ENCODE results near the gene DOCK9. TPM values are rescaled to one million over a fixed set of nuclear protein-coding genes. Genes with fewer than 3 reads are reported as not detected.
"Not testable (repeated sequence)": the region's sequence is repeated elsewhere in the genome, so short reads cannot be mapped to it uniquely, and the experiment has no call there.

The DOCK9 gene
- total RNA-seq, 1 experiment from 2014 or later, result 4.5 TPM

DNA sequence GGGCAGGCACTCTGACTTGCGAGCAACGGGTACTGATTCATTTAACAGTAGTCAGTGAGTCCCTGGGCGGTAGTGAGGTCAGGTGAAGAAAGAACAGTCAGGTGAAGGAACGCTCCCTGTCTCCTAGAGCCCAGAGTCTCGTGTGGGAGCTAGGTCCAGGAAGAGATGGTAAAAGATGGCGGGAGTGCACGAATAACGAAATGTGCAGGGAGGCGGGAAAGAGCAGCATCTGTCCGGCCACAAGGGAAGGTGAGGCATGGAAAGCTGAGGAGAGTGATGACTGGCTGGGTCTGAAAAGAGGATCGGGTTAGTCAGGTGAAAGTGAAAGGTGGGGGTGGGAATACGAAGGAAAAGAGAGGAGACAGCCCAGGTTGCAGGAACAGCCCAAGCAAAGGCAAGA lies 161.5 kb downstream of the DOCK9 start:
- POLR2A ChIA-PET (ENCODE audit: low non-redundant PET), result no interaction called here
- no peak for DNase-seq (ENCODE audit: low spot score)
- Histone ChIP-seq H3K9me3 (ENCODE audit: low read depth, low read length, poor library complexity, severe bottlenecking) (no peaks in the 10 kb centered on the region), H3K27me3 (replicated peaks; ENCODE audit: insufficient read depth, low read depth, low read length, poor library complexity) (no peaks in the 10 kb centered on the region), H3K4me3 (ENCODE audit: low read depth, low read length, poor library complexity, severe bottlenecking) (no peak overlapping the region), H3K4me1 (ENCODE audit: insufficient read depth, low read length, poor library complexity, severe bottlenecking) (peaks cover 13% of the 10 kb centered on the region), H3K27ac (ENCODE audit: low read depth, low read length, poor library complexity, severe bottlenecking) (no peak overlapping the region), H3K36me3 (ENCODE audit: insufficient read depth, low read length, poor library complexity, severe bottlenecking) (no peaks in the 10 kb centered on the region)
- no TSS peak for BruUV-seq (replicated peaks)
- no peak for TF ChIP-seq EZH2 (IDR thresholded peaks at IDR 0.05; ENCODE audit: borderline replicate concordance, low read depth, low read length, poor library complexity, severe bottlenecking)
- CTCF ChIA-PET, result interaction anchor here (0.6 kb wide), 1 partner anchor 251 kb away, joined by 4 read pairs; no protein-coding TSS in a partner anchor
- intact Hi-C loops (cut with micrococcal nuclease; ENCODE audit: unreplicated experiment), result no loop called here

DNA sequence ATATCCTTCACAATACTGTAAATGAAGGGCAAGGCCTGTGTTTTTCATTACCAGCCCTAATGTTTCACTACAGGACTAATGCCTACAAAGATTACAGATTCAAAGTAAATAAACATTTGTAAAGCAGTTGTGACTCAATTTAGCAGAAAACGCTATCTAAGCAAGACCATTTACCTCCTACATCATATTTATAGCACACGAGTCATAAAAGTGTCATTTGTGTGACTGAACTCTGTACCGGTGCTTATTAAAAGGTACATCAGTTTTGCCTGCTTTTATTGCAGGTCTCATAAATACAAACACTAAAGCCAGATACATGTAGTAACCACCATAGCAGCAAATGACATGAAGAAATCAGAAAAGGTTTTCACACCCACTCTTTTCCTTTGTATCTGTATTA lies 163.9 kb downstream of the DOCK9 start:
- POLR2A ChIA-PET (ENCODE audit: low non-redundant PET), result no interaction called here
- intact Hi-C loops (cut with micrococcal nuclease; ENCODE audit: unreplicated experiment), result no loop called here

DNA sequence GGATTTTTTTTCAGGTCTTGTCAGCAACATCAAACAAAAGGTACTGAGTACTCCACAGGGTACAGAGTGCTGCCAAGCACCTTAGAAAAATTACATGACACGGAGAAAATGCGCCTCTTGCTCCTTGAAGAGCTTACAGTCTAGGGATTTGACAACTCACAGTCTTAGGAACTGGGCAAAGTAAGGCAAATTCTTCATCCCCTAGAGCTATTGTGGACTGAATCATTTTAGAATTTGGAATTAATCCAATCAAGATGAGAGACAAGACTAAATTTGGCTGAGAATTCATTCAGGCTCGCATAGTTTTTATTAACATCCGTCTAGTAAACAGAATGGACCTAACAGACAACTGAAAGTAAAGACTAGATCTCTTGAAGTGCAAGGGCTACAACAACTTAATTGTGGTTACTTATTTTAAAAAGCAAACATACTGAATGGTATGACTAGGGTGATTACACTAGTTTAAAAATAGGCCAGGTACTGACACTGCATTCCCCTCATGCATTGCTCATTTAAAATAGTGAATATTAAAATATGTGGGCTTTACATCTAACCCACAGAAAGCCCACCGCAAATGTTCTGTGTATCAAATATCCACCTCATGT lies 165.6 kb downstream of the DOCK9 start:
- H3K27me3 ChIP-seq (replicated peaks; ENCODE audit: insufficient read depth, low read depth, low read length, poor library complexity); CTCF ChIA-PET; DNase-seq (ENCODE audit: low spot score); intact Hi-C loops (cut with micrococcal nuclease; ENCODE audit: unreplicated experiment); H3K9me3 ChIP-seq (ENCODE audit: low read depth, low read length, poor library complexity, severe bottlenecking); H3K4me3 ChIP-seq (ENCODE audit: low read depth, low read length, poor library complexity, severe bottlenecking); H3K4me1 ChIP-seq (ENCODE audit: insufficient read depth, low read length, poor library complexity, severe bottlenecking); H3K36me3 ChIP-seq (ENCODE audit: insufficient read depth, low read length, poor library complexity, severe bottlenecking); H3K27ac ChIP-seq (ENCODE audit: low read depth, low read length, poor library complexity, severe bottlenecking); POLR2A ChIA-PET (ENCODE audit: low non-redundant PET): not testable (repeated sequence)
- BruUV-seq (replicated peaks), result TSS peak; percentile 99

More for the DNA sequence above, 163.9 kb downstream of the DOCK9 start:
- Histone ChIP-seq H3K9me3 (ENCODE audit: low read depth, low read length, poor library complexity, severe bottlenecking) (no peaks in the 10 kb centered on the region), H3K27ac (ENCODE audit: low read depth, low read length, poor library complexity, severe bottlenecking) (no peak overlapping the region), H3K4me3 (ENCODE audit: low read depth, low read length, poor library complexity, severe bottlenecking) (no peak overlapping the region), H3K4me1 (ENCODE audit: insufficient read depth, low read length, poor library complexity, severe bottlenecking) (no peaks in the 10 kb centered on the region), H3K36me3 (ENCODE audit: insufficient read depth, low read length, poor library complexity, severe bottlenecking) (no peaks in the 10 kb centered on the region), H3K27me3 (replicated peaks; ENCODE audit: insufficient read depth, low read depth, low read length, poor library complexity) (no peaks in the 10 kb centered on the region)
- TF ChIP-seq, protein P1, sequence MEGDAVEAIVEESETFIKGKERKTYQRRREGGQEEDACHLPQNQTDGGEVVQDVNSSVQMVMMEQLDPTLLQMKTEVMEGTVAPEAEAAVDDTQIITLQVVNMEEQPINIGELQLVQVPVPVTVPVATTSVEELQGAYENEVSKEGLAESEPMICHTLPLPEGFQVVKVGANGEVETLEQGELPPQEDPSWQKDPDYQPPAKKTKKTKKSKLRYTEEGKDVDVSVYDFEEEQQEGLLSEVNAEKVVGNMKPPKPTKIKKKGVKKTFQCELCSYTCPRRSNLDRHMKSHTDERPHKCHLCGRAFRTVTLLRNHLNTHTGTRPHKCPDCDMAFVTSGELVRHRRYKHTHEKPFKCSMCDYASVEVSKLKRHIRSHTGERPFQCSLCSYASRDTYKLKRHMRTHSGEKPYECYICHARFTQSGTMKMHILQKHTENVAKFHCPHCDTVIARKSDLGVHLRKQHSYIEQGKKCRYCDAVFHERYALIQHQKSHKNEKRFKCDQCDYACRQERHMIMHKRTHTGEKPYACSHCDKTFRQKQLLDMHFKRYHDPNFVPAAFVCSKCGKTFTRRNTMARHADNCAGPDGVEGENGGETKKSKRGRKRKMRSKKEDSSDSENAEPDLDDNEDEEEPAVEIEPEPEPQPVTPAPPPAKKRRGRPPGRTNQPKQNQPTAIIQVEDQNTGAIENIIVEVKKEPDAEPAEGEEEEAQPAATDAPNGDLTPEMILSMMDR (conservative IDR thresholded peaks at IDR 0.05; ENCODE audit: low read depth, low read length), result no peak
- no peak for TF ChIP-seq EZH2 (IDR thresholded peaks at IDR 0.05; ENCODE audit: borderline replicate concordance, low read depth, low read length, poor library complexity, severe bottlenecking)
- CTCF ChIA-PET, result no interaction called here
- DNase-seq (ENCODE audit: low spot score), result no peak
- BruUV-seq (replicated peaks), result no TSS peak

DNA sequence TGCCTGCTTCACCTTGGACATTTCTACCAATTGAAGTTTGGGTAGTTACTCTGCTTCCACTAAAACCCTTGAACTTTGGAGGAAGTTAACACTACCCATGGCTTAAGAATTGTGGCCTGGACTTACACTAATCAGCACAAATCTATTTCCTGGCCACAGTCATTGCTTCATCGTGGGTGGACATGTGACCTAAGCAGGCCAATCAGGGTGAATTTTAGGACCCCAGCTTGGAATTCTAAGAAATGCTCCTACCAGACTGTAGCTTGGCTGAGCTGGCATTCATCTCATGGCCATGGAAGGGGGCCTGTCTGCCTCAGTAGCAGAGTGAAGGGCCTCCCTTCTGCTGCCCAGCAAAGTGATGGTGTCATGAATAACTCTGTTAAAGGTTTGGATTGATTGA lies 167.1 kb downstream of the DOCK9 start:
- Histone ChIP-seq H3K27ac (ENCODE audit: low read depth, low read length, poor library complexity, severe bottlenecking) (no peak overlapping the region), H3K27me3 (replicated peaks; ENCODE audit: insufficient read depth, low read depth, low read length, poor library complexity) (no peaks in the 10 kb centered on the region), H3K4me1 (ENCODE audit: insufficient read depth, low read length, poor library complexity, severe bottlenecking) (no peaks in the 10 kb centered on the region), H3K36me3 (ENCODE audit: insufficient read depth, low read length, poor library complexity, severe bottlenecking) (no peaks in the 10 kb centered on the region), H3K9me3 (ENCODE audit: low read depth, low read length, poor library complexity, severe bottlenecking) (no peaks in the 10 kb centered on the region), H3K4me3 (ENCODE audit: low read depth, low read length, poor library complexity, severe bottlenecking) (no peak overlapping the region)
- no peak for DNase-seq (ENCODE audit: low spot score)
- ChIA-PET POLR2A (ENCODE audit: low non-redundant PET) (no interaction called here), CTCF (no interaction called here)
- no peak for TF ChIP-seq EZH2 (IDR thresholded peaks at IDR 0.05; ENCODE audit: borderline replicate concordance, low read depth, low read length, poor library complexity, severe bottlenecking)
- TF ChIP-seq, protein P1 (conservative IDR thresholded peaks at IDR 0.05; ENCODE audit: low read depth, low read length), result no peak
- intact Hi-C loops (cut with micrococcal nuclease; ENCODE audit: unreplicated experiment), result no loop called here
- BruUV-seq (replicated peaks), result no TSS peak

Data from A673 (cell line).